WTC11 (cell line): Measurements from ENCODE around the gene BNIPL. TPM values are rescaled to one million over a fixed set of nuclear protein-coding genes. Genes with fewer than 3 reads are reported as not detected.

Experiments used
- ARID4B ChIP-seq: sonication (generic); formaldehyde crosslinking; IDR thresholded peaks from 2 replicates; pipeline ENCODE4 v1.8.0; 2023; ENCODE audit warnings: missing genetic modification reagents, mild to moderate bottlenecking, borderline replicate concordance
- ATF1 ChIP-seq: sonication (generic); formaldehyde crosslinking; IDR thresholded peaks from 2 replicates; pipeline ENCODE4 v1.8.1; 2023; ENCODE audit warnings: mild to moderate bottlenecking, moderate library complexity, missing genetic modification reagents
- CTCF ChIP-seq: fragments of 200-600 bp; IDR thresholded peaks from 2 replicates; pipeline ENCODE4 v1.8.0; 2022; ENCODE audit warnings: antibody characterized with exemption
- E2F5 ChIP-seq: sonication (generic); formaldehyde crosslinking; IDR thresholded peaks from 2 replicates; pipeline ENCODE4 v1.8.1; 2022; ENCODE audit warnings: mild to moderate bottlenecking, moderate library complexity, missing genetic modification reagents
- FOXP4 ChIP-seq: sonication (generic); formaldehyde crosslinking; IDR thresholded peaks from 2 replicates; pipeline ENCODE4 v1.8.0; 2022; ENCODE audit warnings: mild to moderate bottlenecking, missing genetic modification reagents
- NR2C2 ChIP-seq: sonication (generic); formaldehyde crosslinking; IDR thresholded peaks from 2 replicates; pipeline ENCODE4 v1.8.0; 2022; ENCODE audit warnings: mild to moderate bottlenecking, missing genetic modification reagents
- TEAD4 ChIP-seq: sonication (generic); formaldehyde crosslinking; IDR thresholded peaks from 2 replicates; pipeline ENCODE4 v1.8.0; 2022; ENCODE audit warnings: mild to moderate bottlenecking, missing genetic modification reagents
- TP53 ChIP-seq: sonication (generic); formaldehyde crosslinking; IDR thresholded peaks from 2 replicates; pipeline ENCODE4 v1.8.1; 2023; ENCODE audit warnings: mild to moderate bottlenecking, missing genetic modification reagents
- USF1 ChIP-seq: sonication (generic); formaldehyde crosslinking; IDR thresholded peaks from 2 replicates; pipeline ENCODE4 v1.8.0; 2022; ENCODE audit warnings: mild to moderate bottlenecking, missing genetic modification reagents
- ZNF219 ChIP-seq: sonication (generic); formaldehyde crosslinking; IDR thresholded peaks from 2 replicates; pipeline ENCODE4 v1.8.0; 2023; ENCODE audit warnings: missing genetic modification reagents, mild to moderate bottlenecking, borderline replicate concordance
- ZNF425 ChIP-seq: fragments of 250-450 bp; sonication (Bioruptor Pico); conservative IDR thresholded peaks from 2 replicates; pipeline ENCODE4 v1.9.0; 2021; ENCODE audit warnings: mild to moderate bottlenecking
- ZNF512 ChIP-seq: sonication (generic); formaldehyde crosslinking; IDR thresholded peaks from 2 replicates; pipeline ENCODE4 v1.8.1; 2022; ENCODE audit warnings: missing genetic modification reagents, borderline replicate concordance
- total RNA-seq: library from RNA; stranded (reverse); gene quantifications from 3 replicates; pipeline ENCODE4 v1.2.3, GENCODE V29; 2021

The BNIPL gene
- total RNA-seq, 1 experiment from 2014 or later, result 3.8 TPM

- no peak for TF ChIP-seq ZNF512 (CRISPR knock-in tag)
- no peak for TF ChIP-seq USF1 (CRISPR knock-in tag)
- TF ChIP-seq FOXP4 (CRISPR knock-in tag), result no peak
- TF ChIP-seq ZNF219 (CRISPR knock-in tag), result no peak
- TF ChIP-seq ARID4B (CRISPR knock-in tag), result peak; percentile 59; the same call in 1 of the 2 replicates
- peak; percentile 85; the same call in 1 of the 2 replicates for TF ChIP-seq E2F5
- peak; percentile 97 for TF ChIP-seq CTCF
- 0 out of 2 replicates have a peak, but pooled peaks have one; percentile 10 for TF ChIP-seq TEAD4
- 0 out of 2 replicates have a peak, but pooled peaks have one; percentile 49 for TF ChIP-seq ZNF425 (CRISPR knock-in tag)
- no peak for TF ChIP-seq NR2C2 (CRISPR knock-in tag)
- peak; percentile 78; the same call in 1 of the 2 replicates for TF ChIP-seq TP53
- 0 out of 2 replicates have a peak, but pooled peaks have one; percentile 49 for TF ChIP-seq ATF1 (CRISPR knock-in tag)
Measured at GRCh38 chr1:151070474-151071276, 34.3 kb downstream of the BNIPL start, which contains the start of gene GABPB2 (continued).
